ENCODE results near the gene ADGRE2.
"Not testable (repeated sequence)": the region's sequence is repeated elsewhere in the genome, so short reads cannot be mapped to it uniquely, and the experiment has no call there.

ADGRE2 gene

DNA sequence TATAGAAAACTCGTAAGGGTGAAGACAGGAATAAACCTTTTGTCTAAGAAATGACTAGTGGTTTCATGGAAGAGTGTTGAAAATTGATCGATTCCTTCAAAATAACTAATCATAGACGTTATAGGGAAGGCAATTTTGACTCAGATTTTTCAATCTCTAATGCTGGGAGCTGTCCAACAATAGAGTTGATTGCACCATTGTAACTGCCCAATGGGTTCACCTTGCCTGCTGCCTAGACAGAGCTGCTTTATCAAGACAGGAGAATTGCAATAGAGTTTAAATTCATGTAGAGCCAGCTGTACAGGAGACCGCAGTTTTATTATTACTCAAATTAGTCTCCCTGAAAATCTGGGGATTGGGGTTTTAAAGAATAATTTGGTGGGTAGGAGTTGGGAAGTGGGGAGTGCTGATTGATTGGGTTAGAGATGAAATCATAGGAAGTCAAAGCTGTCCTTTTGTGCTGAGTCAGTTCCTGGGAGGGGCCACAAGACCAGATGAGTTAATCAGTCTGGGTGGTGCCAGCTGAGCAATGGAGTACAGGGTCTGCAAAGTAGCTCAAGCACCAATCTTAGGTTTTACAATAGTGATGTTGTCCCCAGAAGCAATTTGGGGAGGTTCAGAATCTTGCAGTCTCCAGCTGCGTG is 16.8 kb upstream of the ADGRE2 start:
- Histone ChIP-seq H3K9me3 (ENCODE audit: control insufficient read depth, insufficient read depth, low read depth, low read length) (no peaks in the 10 kb centered on the region), H3K4me1 (ENCODE audit: control insufficient read depth, insufficient read depth, low read length) (no peaks in the 10 kb centered on the region), H3K36me3 (ENCODE audit: control insufficient read depth, insufficient read depth, low read length) (no peaks in the 10 kb centered on the region), H3K27ac (ENCODE audit: low read depth, low read length) (no peak overlapping the region), H3K9ac (ENCODE audit: low read length) (no peak overlapping the region), H3K27me3 (ENCODE audit: control insufficient read depth, insufficient read depth, low read length) (no peaks in the 10 kb centered on the region; the same call in 1 of the 2 replicates), H3K4me3 (ENCODE audit: low read depth, low read length) (no peak overlapping the region)

DNA sequence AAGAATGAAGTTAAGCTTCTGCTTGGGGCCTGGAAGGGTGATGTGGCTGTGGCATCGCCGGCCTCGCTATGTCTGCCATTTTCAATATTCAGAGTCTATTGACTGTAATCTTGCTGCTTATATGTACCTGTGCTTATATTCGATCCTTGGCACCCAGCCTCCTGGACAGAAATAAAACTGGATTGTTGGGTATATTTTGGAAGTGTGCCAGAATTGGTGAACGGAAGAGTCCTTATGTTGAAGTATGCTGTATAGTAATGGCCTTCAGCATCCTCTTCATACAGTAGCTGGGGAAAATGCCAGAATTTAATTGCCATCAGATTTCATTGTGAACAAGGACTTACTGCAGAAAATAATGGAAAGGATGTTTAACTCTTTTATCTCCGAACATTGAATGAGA is 13.9 kb upstream of the ADGRE2 start:
- H3K9me3 ChIP-seq (ENCODE audit: control insufficient read depth, insufficient read depth, low read depth, low read length); H3K4me3 ChIP-seq (ENCODE audit: low read depth, low read length); H3K27ac ChIP-seq (ENCODE audit: low read depth, low read length); H3K36me3 ChIP-seq (ENCODE audit: control insufficient read depth, insufficient read depth, low read length); H3K4me1 ChIP-seq (ENCODE audit: control insufficient read depth, insufficient read depth, low read length); H3K9ac ChIP-seq (ENCODE audit: low read length); H3K27me3 ChIP-seq (ENCODE audit: control insufficient read depth, insufficient read depth, low read length): not testable (repeated sequence)

DNA sequence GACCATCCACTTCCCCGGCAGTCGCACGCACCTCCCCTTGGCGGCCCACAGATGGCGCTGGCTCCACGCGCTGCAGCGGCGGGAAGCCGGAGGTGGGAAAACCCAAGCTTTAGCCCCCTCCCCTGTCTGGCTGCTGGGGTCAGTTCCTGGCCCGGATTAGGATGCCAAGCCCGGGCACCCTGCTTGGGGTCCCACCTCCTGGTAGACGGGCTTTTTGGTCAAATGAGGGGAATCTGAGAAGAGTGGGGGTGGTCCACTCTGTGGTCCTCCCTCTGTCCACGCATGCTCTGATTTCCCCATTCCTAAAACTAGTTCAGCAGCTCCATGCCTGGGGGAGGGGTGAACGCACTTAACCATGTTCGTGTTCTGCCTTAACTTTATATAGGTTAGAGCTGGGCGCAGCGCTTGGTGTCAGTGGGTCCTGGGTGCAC is 8.1 kb upstream of the ADGRE2 start:
- no peak overlapping the region for H3K9ac ChIP-seq (ENCODE audit: low read length)
- H3K4me3 ChIP-seq (ENCODE audit: low read depth, low read length): 0 out of 2 replicates have a peak overlapping the region, but pooled peaks have one; percentile 8
- no peaks in the 10 kb centered on the region for H3K9me3 ChIP-seq (ENCODE audit: control insufficient read depth, insufficient read depth, low read depth, low read length)
- H3K36me3 ChIP-seq (ENCODE audit: control insufficient read depth, insufficient read depth, low read length): no peaks in the 10 kb centered on the region
- H3K27me3 ChIP-seq (ENCODE audit: control insufficient read depth, insufficient read depth, low read length): no peaks in the 10 kb centered on the region
- H3K4me1 ChIP-seq (ENCODE audit: control insufficient read depth, insufficient read depth, low read length): peaks cover 4% of the 10 kb centered on the region
- no peak overlapping the region for H3K27ac ChIP-seq (ENCODE audit: low read depth, low read length)

DNA sequence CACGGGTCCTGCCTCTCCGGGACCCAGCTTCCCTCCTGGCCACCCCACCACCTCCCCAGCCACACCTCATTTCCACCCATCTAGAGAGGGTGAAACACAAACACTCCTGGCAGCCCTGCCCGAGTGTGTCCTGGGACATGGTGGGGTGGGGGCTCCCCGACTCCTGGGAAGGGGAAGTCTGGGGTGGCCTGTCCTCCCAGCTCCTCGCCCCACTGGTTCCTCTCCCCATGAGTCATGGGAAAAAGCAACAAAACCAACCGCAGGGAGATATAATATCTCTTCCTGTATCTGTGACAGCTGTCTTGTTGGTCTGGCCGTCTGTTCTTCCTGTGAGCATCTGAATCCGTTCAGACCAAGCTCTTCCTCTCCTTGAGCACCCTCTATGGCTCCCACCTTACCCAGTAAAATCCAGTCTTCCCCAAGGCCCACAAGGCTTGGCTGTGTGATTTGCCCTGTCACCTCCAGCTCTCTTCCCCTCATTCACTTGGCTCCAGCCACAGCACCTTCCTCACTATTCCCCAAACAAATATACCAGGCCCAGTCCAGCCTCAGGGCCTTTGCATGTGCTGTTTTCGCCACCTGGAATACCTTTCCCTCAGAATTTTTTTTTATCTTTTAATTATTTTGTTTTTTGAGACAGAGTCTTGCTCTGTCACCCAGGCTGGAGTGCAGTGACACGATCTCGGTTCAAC is 6.9 kb upstream of the ADGRE2 start:
- H3K27ac ChIP-seq (ENCODE audit: low read depth, low read length); H3K9ac ChIP-seq (ENCODE audit: low read length); H3K4me3 ChIP-seq (ENCODE audit: low read depth, low read length); H3K9me3 ChIP-seq (ENCODE audit: control insufficient read depth, insufficient read depth, low read depth, low read length); H3K4me1 ChIP-seq (ENCODE audit: control insufficient read depth, insufficient read depth, low read length); H3K36me3 ChIP-seq (ENCODE audit: control insufficient read depth, insufficient read depth, low read length); H3K27me3 ChIP-seq (ENCODE audit: control insufficient read depth, insufficient read depth, low read length): not testable (repeated sequence)

DNA sequence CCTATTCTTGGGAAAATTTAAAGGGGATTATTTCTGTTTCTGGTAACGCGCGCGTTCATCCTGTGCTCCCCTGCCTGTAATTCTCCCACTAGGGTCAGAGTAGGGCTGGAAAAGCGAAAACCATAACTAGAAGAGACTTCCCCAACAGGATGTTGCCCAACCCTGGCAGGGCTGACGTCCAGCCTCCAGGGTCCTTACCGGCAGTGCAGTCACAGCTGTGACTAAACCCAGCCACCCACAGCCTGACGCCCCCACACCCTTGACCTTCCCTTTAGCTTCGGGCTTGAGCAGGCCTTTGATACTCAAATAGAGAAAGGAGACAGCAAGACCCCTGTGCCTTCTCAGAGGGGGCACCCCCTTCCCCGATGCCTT is 6.4 kb upstream of the ADGRE2 start:
- H3K36me3 ChIP-seq (ENCODE audit: control insufficient read depth, insufficient read depth, low read length); H3K9ac ChIP-seq (ENCODE audit: low read length); H3K4me3 ChIP-seq (ENCODE audit: low read depth, low read length); H3K9me3 ChIP-seq (ENCODE audit: control insufficient read depth, insufficient read depth, low read depth, low read length); H3K4me1 ChIP-seq (ENCODE audit: control insufficient read depth, insufficient read depth, low read length); H3K27ac ChIP-seq (ENCODE audit: low read depth, low read length); H3K27me3 ChIP-seq (ENCODE audit: control insufficient read depth, insufficient read depth, low read length): not testable (repeated sequence)

DNA sequence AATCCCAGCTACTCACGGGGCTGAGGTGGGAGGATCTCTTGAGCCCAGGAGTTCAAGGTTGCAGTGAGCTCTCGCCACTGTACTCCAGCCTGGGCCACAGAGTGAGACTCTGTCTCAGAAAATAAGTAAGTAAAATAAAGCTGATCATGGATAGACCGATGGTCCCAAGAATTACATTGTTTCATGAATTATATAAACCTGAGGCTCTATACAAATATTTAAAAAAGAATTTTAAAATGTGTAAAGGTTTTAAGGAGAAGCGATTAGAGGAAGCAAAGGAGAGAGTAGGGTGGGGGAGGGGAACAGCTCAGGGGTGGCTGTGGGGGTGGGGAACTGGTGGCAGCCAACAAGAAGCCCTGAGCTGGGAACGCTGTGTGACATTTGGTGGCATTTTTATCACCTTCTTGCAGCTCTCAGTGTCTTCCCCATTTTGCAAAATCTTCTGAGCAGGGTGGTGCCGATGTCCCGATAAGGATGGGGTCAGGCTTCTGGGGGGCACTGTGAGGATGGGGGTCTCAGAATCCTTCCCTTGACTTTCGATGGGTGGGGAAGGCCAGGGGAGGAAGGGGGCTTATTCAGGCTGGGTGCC is 5.1 kb upstream of the ADGRE2 start:
- not testable (repeated sequence) for H3K9ac ChIP-seq (ENCODE audit: low read length); H3K4me3 ChIP-seq (ENCODE audit: low read depth, low read length); H3K36me3 ChIP-seq (ENCODE audit: control insufficient read depth, insufficient read depth, low read length); H3K4me1 ChIP-seq (ENCODE audit: control insufficient read depth, insufficient read depth, low read length); H3K9me3 ChIP-seq (ENCODE audit: control insufficient read depth, insufficient read depth, low read depth, low read length); H3K27ac ChIP-seq (ENCODE audit: low read depth, low read length); H3K27me3 ChIP-seq (ENCODE audit: control insufficient read depth, insufficient read depth, low read length)

DNA sequence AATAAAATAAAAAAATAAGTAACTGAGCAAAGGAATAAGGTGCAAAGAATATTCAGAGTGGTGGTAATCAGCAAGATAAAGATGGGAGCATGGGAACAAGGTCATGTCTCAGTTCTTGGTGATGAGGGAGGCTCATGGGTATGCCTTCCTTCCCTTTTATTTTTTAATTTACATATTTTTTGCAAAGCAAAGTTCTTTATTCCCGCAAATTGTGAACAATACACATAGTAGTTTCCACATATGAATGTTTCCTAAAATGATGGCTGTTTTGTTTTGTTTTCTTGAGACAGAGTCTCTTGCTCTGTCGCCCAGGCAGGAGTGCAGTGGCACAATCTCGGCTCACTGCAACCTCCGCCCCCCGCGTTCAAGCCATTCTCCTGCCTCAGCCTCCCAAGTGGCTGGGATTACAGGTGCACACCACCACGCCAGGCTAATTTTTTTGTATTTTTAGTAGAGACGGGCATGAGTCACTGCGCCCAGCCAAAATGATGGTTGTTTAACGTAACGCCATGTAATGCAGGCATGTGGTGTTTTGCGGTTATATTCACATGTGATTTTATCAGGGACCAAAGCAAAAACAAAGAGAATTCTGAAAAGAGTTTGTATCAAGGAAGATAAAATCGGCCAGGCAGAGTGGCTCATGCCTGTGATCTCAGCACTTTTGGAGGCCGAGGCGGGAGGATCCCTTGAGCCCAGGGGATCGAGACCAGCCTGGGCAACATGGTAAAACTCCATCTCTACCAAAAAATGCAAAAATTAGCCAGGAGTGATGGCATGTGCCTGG is 4.5 kb upstream of the ADGRE2 start:
- Histone ChIP-seq H3K27ac (ENCODE audit: low read depth, low read length) (no peak overlapping the region), H3K27me3 (ENCODE audit: control insufficient read depth, insufficient read depth, low read length) (no peaks in the 10 kb centered on the region), H3K9ac (ENCODE audit: low read length) (no peak overlapping the region), H3K9me3 (ENCODE audit: control insufficient read depth, insufficient read depth, low read depth, low read length) (no peaks in the 10 kb centered on the region), H3K36me3 (ENCODE audit: control insufficient read depth, insufficient read depth, low read length) (no peaks in the 10 kb centered on the region), H3K4me1 (ENCODE audit: control insufficient read depth, insufficient read depth, low read length) (peaks cover 4% of the 10 kb centered on the region), H3K4me3 (ENCODE audit: low read depth, low read length) (no peak overlapping the region)

DNA sequence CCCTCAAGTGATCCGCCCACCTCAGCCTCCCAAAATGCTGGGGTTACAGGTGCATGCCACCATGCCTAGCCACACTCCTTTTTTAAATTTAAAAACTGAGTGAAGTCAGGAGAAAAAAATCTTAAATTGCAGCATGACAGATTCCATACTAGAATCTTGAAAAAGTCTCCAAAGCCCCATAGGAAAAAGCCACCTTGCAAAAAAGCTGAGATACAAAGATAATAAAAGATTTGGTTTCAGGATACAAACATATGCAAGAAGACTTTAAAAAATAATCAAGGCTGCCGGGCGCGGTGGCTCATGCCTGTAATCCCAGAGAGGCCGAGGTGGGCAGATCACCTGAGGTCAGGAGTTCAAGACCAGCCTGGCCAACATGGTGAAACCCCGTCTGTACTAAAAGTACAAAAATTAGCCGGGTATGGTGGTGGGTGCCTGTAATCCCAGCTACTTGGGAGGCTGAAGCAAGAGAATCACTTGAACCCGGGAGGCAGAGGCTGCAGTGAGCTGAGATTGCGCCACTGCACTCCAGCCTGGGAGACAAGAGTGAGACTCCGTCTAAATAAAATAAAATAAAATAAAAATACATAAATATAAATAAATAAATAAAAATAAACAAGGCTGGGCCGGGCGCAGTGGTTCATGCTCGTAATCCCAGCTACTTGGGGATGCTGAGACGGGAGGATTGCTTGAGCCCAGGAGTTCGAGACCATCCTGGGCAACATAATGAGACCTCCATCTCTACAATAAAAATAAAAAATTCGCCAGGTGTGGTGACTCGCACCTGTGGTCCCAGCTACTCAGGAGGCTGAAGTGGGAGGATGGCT is 3.6 kb upstream of the ADGRE2 start:
- H3K27me3 ChIP-seq (ENCODE audit: control insufficient read depth, insufficient read depth, low read length); H3K9ac ChIP-seq (ENCODE audit: low read length); H3K36me3 ChIP-seq (ENCODE audit: control insufficient read depth, insufficient read depth, low read length); H3K4me1 ChIP-seq (ENCODE audit: control insufficient read depth, insufficient read depth, low read length); H3K27ac ChIP-seq (ENCODE audit: low read depth, low read length); H3K9me3 ChIP-seq (ENCODE audit: control insufficient read depth, insufficient read depth, low read depth, low read length); H3K4me3 ChIP-seq (ENCODE audit: low read depth, low read length): not testable (repeated sequence)

DNA sequence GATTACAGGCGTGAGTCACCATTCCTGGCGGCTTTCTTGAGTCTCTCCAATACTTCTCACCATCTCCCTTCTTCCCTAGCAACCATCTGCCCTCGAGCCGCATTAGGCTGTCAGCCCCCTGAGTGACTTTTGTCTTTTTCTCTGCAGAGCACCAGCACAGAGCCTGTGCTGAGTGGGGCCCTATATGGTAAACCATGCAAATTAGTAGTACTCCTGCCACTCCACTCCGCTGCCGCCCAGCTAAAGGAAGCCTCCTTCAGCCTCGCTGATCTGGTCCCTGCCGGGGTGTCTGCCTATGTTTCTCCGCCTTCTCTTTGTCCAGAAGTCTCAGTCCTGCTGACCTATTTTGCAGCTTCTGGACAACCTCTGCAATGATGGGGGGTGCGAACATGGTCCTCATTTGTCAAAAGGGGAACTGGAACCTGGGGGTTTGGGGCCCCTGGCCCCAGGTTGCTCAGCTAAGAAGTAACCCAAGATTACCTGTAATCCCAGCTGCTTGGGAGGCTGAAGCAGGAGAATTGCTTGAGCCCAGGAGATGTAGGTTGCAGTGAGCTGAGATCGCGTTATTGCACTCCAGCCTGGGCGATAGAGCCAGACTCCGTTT is 2.4 kb upstream of the ADGRE2 start:
- H3K36me3 ChIP-seq (ENCODE audit: control insufficient read depth, insufficient read depth, low read length); H3K4me3 ChIP-seq (ENCODE audit: low read depth, low read length); H3K4me1 ChIP-seq (ENCODE audit: control insufficient read depth, insufficient read depth, low read length); H3K9ac ChIP-seq (ENCODE audit: low read length); H3K27ac ChIP-seq (ENCODE audit: low read depth, low read length); H3K27me3 ChIP-seq (ENCODE audit: control insufficient read depth, insufficient read depth, low read length); H3K9me3 ChIP-seq (ENCODE audit: control insufficient read depth, insufficient read depth, low read depth, low read length): not testable (repeated sequence)

DNA sequence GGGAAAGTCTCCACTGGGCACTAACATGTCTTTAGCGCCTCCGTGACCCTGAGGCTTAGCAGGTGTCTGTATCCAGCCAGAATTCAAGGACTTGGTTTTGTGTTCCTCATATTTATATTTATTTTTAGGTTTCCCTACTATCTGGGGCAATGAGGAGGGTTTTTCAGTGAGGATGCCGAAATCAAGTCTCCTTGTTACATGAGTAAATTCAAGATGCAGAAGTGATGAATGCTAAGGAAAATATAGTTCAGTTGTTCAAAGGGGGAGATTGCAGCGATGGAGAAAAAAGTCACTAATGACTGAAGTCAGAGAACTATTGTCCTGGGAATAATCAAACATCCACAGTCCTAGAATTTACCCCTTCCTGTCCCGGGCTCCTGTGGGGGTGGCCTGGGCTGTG is 791 bp upstream of the ADGRE2 start:
- no peaks in the 10 kb centered on the region for H3K9me3 ChIP-seq (ENCODE audit: control insufficient read depth, insufficient read depth, low read depth, low read length)
- H3K36me3 ChIP-seq (ENCODE audit: control insufficient read depth, insufficient read depth, low read length): no peaks in the 10 kb centered on the region
- no peak overlapping the region for H3K9ac ChIP-seq (ENCODE audit: low read length)
- no peaks in the 10 kb centered on the region; the same call in 1 of the 2 replicates for H3K4me1 ChIP-seq (ENCODE audit: control insufficient read depth, insufficient read depth, low read length)
- H3K27ac ChIP-seq (ENCODE audit: low read depth, low read length): no peak overlapping the region
- peaks cover 9% of the 10 kb centered on the region; the same call in 1 of the 2 replicates for H3K27me3 ChIP-seq (ENCODE audit: control insufficient read depth, insufficient read depth, low read length)
- H3K4me3 ChIP-seq (ENCODE audit: low read depth, low read length): no peak overlapping the region

Measured in HUES6 (cell line).